Activated CD4-positive, alpha-beta T cell treated with anti-CD3 and anti-CD28 coated beads for 24 hours (primary cell): Measurements from ENCODE around the gene LAMB4.
A peak's percentile ranks its signal among the peaks of the same experiment; 100 is the strongest.

ENCODE experiments used
- DNase-seq, 2 donors: peaks; one replicate each; pipeline ENCODE4 v3.0.0-alpha.2; 2020; ENCODE audit warnings: low read depth in 2 of 2

Gene LAMB4, protein sequence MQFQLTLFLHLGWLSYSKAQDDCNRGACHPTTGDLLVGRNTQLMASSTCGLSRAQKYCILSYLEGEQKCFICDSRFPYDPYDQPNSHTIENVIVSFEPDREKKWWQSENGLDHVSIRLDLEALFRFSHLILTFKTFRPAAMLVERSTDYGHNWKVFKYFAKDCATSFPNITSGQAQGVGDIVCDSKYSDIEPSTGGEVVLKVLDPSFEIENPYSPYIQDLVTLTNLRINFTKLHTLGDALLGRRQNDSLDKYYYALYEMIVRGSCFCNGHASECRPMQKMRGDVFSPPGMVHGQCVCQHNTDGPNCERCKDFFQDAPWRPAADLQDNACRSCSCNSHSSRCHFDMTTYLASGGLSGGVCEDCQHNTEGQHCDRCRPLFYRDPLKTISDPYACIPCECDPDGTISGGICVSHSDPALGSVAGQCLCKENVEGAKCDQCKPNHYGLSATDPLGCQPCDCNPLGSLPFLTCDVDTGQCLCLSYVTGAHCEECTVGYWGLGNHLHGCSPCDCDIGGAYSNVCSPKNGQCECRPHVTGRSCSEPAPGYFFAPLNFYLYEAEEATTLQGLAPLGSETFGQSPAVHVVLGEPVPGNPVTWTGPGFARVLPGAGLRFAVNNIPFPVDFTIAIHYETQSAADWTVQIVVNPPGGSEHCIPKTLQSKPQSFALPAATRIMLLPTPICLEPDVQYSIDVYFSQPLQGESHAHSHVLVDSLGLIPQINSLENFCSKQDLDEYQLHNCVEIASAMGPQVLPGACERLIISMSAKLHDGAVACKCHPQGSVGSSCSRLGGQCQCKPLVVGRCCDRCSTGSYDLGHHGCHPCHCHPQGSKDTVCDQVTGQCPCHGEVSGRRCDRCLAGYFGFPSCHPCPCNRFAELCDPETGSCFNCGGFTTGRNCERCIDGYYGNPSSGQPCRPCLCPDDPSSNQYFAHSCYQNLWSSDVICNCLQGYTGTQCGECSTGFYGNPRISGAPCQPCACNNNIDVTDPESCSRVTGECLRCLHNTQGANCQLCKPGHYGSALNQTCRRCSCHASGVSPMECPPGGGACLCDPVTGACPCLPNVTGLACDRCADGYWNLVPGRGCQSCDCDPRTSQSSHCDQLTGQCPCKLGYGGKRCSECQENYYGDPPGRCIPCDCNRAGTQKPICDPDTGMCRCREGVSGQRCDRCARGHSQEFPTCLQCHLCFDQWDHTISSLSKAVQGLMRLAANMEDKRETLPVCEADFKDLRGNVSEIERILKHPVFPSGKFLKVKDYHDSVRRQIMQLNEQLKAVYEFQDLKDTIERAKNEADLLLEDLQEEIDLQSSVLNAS (N-terminal part only)

DNA sequence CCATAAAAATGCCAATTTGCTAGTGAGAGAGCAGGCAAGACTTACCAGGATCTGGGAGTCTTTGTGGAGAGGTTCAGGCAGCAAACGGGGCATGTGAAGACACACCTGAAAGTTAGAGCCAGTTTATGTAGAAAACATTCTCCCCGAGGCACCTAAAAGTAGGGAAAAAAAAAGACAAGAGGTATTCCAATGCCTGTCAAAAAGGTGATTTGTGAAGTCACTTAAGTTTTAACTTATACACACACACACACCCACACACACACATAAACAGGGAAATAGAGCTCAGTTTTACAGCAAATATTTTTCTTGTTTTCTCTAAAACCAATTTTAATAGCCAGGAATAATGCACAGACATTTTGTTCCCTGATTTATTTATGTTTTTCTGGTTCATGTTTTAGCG, at the start of gene LAMB4:
TSS of gene LAMB4 (minus strand) at position 101 of the 400 bp plus-strand sequence. CDS start 7,197 bp downstream, outside the sequence.
- no peak for DNase-seq

DNA sequence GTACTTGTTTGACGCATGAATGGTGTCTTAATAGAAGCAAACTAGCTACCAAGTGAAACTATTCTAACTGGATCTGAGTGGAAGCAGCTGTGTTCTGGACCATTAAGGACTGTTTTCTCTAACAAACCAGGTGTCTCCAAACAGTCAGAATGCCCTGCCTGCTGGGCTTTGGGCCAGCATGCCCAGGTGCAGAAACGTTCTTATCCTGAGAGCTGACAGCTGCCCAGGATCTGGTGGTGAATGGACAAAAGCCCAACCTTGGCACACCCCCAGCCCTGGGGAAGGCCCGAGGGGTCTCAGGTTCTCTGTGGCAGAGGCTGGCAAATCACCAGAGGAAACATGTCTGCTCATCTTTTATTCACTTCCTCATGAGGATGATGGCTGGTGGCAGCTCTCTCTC, 48.2 kb upstream of the LAMB4 start:
- no peak for DNase-seq

DNA sequence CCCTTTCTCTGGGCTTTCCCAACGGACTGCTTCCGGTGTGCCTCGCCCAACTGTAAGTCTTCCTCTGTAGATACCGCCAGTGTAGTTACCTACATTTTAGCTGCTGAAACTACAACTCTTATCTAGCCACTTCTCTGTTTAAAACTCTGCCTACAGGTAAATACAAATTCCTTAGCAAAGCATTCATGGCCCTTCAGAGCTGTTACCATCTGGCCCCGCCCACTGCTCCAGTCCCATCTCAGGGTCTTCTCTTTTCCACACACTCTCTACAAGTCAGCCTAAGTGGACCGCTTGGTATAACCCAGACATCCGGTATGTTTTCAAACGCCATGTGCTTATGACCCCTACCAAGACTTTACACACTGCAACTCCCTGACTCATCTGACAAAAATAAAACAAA, 41.0 kb upstream of the LAMB4 start:
- no peak for DNase-seq

DNA sequence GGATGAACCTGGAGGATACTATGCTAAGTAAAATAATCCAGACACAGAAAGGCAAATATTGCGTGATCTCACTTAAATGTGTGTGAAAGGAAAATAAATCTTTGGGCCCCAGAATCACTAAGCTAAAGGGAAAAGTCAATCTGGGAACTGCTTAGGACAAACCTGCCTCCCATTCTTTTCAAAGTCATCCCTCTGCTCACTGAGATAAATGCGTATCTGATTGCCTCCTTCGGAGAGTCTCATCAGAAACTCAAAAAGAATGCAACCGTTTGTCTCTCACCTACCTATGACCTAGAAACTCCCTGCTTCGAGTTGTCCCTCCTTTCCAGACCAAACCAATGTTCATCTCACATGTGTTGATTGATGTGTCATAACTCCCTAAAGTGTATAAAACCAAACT, 40.1 kb upstream of the LAMB4 start:
- no peak for DNase-seq

DNA sequence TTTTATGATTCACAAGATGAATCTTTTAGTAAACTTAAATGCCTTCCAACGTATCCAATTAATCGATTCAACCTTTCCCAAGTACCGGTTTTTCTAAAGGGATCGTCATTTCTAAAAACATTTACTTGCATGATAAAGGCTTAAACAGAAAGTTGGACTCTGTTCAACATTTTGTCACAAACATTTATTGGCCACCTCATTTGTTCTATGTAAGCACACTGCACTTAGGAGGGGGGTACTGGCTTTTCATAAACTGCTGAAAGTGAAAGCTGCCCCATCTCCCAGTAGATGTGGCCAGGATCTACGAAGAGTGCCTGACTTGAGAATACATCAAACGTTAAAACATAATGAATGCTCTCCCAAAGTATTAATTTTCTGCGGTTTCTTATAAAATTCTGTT, 37.3 kb upstream of the LAMB4 start:
- no peak for DNase-seq

DNA sequence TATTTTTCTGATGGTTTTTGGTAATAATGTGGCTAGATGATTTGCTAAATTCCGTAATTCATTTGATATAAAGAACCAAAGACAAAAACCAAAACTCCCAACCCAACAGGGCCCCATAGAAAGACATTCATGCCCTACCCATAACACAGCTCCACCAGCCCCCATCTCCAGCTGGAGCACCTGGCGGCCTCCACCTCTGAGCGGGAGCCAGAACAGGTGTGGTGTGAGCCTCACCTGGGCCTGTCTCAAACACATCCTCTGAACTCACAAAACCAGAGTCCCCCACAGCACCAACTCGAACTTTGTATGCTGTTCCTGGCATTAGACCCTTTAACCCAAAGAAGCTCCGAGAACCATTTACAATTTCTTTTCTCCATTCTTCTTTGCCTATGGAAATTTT, 36.5 kb upstream of the LAMB4 start:
- DNase-seq, result no peak

DNA sequence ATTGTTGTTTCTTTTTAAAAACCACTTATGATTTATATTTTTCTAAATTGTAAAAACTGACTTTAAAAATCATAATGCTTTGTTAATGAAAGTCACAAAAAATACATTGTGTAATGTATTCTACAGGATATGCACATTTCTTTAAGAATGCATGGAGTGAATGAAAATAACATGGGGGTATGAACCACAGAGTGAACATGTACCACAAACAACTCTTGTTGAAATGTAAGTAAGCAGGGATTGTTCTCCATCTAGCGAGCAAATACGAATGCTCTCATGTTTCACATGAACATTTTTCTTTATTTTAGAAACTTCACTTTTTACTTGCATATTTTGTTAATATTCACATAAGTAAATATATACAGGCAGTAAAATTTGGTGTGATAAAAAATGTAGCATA, 35.6 kb upstream of the LAMB4 start:
- DNase-seq, result no peak

DNA sequence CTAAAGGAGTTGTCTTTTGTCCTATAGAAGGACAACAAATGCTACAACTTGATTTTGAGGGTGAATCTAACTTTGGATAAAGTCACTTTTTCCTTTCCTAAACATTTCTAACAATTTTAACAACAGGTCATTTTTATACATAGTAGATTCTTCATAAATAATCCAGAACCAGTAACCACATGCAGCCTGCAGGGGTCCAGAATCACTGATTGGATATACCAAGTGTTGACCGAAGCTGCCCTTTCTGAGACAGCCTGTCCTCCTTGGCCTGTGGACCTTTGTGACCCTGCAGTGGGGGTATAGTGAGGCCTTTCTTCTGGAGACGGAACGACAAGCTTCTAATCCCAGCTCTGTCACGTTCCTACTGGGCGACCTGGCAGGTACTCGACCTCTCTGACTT, 34.8 kb upstream of the LAMB4 start:
- no peak for DNase-seq

DNA sequence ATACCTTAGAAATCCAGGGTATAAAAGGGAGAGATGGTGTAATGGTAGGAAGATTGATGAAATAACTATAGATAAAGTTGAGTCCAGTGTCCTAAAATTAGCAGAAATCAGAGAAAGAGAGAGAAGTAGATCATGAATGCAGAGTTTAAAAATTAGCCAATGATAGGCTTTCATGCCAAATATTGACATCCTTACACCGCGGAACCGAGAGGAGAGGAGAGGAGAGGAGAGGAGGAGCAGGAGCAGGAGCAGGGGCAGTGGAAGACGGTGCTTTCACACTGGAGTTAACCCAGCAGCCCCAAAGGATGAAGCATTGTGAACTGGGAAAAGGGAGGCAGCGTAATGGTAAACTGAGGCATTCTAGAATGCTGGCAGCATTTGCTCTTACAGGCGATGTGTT, 34.2 kb upstream of the LAMB4 start:
- DNase-seq, result no peak

DNA sequence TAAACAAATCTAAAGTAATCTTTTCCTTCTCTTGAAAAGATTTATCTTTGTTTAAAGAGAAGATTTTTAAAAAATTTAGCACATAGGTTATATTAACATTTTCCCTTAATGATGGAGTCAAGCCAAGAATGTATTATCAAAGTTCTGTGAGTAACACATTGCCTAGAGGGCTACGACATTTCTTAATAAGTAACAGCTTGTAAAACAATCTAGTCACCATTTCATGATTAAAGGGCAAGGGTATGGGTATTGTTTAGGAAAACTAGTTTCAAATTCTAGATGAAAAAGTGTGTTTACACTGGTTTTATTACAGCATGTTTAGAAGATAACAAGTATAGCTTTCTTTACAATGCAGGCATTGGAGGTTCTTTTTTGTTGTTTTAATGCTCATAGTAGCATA, 28.6 kb upstream of the LAMB4 start:
- no peak for DNase-seq

DNA sequence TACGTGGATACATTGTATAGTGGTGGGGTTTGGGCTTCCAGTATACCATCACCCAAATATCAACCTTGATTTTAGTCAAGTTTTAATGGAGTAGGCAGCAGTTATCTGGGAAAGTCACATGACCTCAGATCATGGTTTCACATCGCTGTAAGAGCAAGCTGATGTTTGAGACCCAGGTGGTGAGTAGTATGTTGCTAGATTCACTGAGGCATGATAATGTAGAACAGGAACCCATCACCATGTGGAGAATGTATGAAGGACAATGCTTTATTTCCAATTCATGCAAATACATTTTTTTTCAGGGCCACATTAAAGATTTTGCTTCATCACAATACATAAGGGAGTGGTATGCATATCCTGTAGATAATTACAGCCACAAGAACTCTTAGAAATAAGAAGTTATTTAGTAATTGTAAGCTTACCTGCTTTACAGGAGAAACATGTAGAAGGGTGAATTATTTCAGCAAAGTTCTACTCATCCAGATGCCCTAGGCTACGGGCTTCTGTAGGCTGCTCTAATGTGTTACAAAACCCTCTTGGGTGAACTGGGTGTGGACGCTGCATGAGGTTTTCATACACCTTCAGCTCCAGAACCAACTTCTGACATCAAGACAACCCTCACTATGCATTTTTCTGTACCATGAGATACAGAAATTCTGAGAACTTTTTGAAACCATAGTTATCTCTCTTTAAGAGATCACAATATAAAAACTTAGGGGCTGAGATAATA, 27.6 kb upstream of the LAMB4 start:
- no peak for DNase-seq

DNA sequence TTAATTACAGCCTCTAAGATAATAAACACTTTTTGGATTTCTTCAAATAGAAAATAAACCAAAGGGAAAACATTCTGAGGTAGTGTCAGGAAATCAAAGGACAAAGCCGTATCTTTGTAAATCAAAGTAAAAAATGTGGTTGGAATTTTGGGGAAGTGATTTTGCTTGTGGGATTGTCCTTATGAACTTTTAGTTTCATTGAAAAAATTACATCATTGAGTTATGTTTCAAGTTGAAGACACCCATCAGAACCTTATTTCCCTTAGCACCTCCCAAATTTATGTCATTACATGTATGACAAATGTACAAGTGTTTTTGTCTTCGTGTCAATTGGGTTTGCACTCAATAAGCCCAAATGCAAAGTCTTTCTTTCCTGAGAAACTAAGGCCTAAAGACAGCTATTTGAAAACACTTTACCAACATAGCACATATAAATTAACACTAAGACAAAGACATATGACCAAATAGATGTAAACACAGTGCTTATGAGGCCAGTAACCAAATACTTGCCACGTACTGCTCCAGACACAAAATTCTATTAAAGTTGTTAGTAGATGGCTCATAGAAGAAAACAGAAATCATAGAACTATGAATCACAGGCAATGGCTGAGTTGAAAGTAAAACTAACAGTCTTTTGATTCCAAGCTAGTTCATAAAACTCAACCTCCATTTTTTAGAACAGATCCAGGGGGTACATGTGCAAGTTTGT, 26.9 kb upstream of the LAMB4 start:
- DNase-seq, result no peak

DNA sequence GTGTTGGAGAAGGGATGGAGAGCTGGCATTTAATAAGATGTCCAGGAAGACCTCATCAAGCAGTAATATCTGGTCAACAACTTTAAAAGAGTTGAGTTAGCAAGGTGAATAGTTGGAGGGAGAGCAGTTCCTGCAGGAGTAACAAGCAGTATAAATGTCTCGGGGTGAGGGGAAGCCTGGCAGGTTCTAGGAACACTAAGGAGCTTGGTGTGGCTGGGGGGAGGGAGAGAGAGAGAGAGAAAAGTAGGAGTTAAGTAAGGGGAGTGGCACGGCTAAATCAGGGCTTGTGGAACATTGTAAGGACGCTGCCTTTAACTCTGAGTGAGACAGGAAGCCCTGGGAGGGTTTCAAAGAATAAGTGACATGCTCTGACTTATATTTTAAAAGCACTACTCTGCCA, 22.0 kb upstream of the LAMB4 start:
- DNase-seq, result no peak

DNA sequence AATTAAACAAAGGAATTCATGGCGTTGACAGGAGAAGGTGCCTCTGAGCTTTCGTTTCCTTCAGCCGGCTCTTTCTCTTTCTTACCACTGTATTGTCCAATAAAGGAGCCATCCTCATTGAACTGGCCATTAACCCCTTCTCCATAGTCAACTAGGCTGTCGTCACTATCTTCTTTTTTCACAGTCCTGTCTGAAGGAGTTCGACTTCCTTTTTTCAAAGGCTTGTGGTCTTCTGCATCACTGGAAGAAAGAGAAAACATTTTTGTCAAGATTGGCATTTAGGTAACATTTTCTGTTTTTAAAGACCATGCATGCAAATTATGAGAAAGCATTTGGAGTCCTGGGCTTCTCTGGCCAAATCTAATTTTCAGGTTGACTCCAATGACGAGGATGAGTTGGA, 19.7 kb upstream of the LAMB4 start:
- no peak for DNase-seq

DNA sequence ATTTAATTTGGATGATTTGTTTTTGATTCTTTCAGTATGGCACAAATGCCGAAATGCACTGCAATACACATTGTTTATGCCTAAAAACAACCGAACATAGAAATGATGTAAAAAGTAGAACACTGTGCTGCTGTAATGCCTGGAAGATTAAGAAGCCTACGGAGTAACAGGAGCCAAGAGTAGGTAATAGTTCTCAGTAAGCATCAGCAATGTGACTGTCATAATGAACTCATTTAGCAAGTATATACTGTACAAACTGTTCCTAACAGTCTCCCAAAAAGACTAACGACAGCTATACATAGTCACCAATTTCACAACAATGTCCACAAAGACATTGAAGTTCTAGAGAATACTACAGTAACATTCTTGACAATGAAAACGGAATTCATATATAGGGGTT, 19.0 kb upstream of the LAMB4 start:
- no peak for DNase-seq

DNA sequence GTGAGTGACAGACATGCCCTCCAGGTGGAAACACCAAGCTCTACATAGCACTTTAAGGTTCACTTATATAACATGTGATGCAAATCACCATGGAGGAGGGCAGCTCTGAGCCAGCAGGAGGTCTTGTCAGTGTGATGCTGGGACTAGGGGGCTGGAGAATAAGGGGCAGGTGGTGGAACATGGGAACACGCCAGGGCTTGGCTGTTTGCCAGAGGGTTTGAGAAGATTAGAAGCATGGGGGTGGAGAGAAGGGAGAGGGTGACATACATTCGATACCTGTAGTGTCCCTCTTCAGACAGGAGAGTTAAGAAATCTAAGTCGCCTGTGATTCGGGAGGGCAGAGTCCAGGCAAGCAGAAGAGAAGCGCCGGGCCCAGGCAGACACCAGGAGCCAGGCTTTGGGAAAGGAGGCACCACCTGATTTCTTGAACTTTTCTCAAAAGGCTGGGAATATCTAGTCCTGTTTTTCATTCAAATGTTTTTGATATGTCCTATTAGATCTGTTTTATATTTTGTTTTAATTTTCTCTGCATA, 16.9 kb upstream of the LAMB4 start:
- DNase-seq, result no peak

DNA sequence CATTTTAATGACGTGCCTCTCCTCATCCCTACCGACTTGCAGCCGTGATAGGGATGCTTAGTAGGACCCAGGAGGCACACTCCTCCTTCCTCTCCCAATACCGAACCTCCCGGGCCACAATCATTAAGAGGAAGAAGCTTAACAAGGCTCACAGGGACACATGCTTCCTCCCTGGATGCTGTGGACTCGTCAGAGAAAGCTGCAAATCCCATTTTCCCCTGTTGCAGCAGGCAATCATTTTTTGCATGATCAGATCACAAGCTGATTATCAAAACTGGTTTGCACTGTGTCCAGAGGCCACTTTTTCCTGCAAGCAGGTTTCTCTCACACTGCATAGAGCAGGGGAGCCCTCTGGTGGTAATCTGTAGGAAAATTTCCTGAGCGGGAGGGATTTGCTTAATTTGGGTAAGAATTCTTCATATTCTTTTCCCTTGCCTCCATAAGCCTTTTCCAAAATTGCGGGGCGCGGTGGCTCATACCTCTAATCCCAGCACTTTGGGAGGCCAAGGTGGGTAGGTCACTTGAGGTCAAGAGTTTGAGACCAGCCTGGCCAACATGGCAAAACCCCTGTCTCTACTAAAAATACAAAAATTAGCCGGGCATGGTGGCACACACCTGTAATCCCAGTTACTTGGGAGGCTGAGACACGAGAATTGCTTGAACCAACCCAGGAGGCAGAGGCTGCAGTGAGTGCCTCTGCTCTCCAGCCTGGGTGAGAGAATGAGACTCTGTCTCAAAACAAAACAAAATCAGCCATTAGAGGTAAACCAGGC, 16.1 kb upstream of the LAMB4 start:
- peak; percentile 14 to 30 for DNase-seq

DNA sequence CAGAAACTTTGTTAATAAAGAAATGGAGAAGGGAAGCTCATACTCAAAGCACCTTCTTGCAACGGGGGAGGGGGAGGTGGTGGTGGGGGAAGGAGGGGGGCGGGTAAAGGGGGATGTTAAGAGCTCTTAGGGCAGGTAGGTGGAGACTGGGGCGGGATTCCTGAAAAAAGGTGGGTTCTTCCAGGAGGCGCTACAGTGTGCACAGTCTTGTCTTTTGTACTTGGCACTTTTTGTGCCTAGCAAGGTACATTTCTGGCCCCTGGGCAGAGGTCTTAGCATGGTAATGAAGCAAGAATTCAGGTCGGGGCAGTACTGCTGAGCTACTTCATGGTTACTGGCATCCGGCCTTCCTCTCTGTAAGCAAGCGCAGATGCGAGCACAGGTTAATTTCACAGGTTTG, 15.2 kb upstream of the LAMB4 start:
- DNase-seq, result no peak

DNA sequence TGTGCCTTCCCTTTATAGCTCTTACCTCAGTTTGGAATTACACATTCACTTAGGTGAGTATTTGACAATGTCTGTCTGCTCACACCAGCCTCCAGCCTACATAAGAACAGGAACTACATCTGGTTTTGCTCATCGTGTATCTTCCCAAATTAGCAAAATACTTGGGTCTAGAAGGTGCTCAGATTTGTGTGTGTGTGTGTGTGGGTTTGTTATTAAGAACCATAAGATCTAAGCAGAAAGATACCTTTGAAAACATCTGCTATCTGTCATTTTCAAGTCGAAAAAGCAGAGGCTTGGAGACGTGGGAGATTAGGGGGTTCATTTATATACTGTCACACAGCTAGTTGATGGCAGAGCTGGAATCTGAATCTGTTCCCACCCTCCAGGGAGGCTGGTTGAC, 14.8 kb upstream of the LAMB4 start:
- no peak for DNase-seq
